Measurements from ENCODE around the gene SUSD6. TPM values are rescaled to one million over a fixed set of nuclear protein-coding genes. Genes with fewer than 3 reads are reported as not detected.

The SUSD6 gene
- total and polyA plus RNA-seq, 9 of the 15 experiments (the other 6 are each of a cell fraction or from before 2014, with no cell fraction given): 2.9 to 20.7 (median 5.6) TPM

DNA sequence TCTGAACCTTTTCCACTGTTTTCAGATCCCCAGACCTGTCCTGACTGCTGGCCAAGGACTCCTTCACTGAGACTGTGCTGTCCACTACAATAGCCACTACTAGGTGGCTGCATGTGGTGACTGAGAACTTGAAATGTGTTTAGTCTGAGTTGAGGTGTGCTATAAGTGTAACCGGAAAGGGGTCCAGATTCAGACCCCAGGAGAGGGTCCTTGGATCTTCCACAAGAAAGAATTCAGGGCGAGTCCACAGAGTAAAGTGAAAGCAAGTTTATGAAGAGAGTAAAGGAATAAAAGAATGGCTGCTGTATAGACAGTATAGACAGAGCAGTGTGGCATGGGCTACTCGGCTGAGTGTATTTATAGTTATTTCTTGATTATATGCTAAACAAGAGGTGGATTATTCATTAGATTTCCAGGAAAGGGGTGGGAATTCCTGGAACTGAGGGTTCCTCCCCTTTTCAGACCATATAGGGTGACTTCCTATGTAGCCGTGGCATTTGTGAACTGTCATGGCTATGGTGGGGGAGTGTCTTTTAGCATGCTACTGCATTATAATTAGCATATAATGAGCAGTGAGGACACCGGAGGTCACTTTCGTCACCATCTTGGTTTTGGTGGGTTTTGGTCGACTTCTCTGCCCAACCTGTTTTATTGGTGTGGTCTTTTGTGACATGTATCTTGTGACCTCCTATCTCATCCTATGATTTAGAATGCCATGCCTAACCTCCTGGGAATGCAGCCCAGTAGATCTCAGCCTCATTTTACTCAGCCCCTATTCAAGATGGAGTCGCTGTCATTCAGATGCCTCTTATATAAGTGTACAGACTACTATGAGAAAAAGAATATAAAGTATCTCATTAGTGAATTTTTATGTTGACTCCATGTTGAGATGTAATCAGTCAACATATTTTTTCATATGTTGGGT lies 85.5 kb downstream of the SUSD6 start (continued):
- no peak for TF ChIP-seq ZNF551 (CRISPR knock-in tag; IDR thresholded peaks at IDR 0.05)
- no peak for TF ChIP-seq ETV6 (IDR thresholded peaks at IDR 0.05; ENCODE audit: borderline replicate concordance in 1 of 2, low read depth in 2 of 2, low read length in 1 of 2)
- no peak for TF ChIP-seq ETV6 (CRISPR knock-in tag; IDR thresholded peaks at IDR 0.05; ENCODE audit: borderline replicate concordance)
- TF ChIP-seq CBX5 (IDR thresholded peaks at IDR 0.05; ENCODE audit: borderline replicate concordance, low read depth): no peak
- no peak for TF ChIP-seq RNF219 (CRISPR knock-in tag; IDR thresholded peaks at IDR 0.05)
- TF ChIP-seq ASH1L (IDR thresholded peaks at IDR 0.05; ENCODE audit: borderline replicate concordance, low read depth, partially characterized antibody): no peak
- no peak for TF ChIP-seq NONO (IDR thresholded peaks at IDR 0.05; ENCODE audit: low read depth in 2 of 2, low read length in 1 of 2)
- peak; percentile 78; the same call in 1 of the 2 replicates for TF ChIP-seq SMAD3 (CRISPR knock-in tag; conservative IDR thresholded peaks at IDR 0.05)
- no peak for TF ChIP-seq CBX2 (IDR thresholded peaks at IDR 0.05; ENCODE audit: insufficient read depth, low read length, poor library complexity, severe bottlenecking)
- TF ChIP-seq, protein P1, sequence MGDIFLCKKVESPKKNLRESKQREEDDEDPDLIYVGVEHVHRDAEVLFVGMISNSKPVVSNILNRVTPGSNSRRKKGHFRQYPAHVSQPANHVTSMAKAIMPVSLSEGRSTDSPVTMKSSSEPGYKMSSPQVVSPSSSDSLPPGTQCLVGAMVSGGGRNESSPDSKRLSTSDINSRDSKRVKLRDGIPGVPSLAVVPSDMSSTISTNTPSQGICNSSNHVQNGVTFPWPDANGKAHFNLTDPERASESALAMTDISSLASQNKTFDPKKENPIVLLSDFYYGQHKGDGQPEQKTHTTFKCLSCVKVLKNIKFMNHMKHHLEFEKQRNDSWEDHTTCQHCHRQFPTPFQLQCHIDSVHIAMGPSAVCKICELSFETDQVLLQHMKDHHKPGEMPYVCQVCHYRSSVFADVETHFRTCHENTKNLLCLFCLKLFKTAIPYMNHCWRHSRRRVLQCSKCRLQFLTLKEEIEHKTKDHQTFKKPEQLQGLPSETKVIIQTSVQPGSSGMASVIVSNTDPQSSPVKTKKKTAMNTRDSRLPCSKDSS (IDR thresholded peaks at IDR 0.05; ENCODE audit: low read depth, partially characterized antibody): no peak
- TF ChIP-seq, protein P2, sequence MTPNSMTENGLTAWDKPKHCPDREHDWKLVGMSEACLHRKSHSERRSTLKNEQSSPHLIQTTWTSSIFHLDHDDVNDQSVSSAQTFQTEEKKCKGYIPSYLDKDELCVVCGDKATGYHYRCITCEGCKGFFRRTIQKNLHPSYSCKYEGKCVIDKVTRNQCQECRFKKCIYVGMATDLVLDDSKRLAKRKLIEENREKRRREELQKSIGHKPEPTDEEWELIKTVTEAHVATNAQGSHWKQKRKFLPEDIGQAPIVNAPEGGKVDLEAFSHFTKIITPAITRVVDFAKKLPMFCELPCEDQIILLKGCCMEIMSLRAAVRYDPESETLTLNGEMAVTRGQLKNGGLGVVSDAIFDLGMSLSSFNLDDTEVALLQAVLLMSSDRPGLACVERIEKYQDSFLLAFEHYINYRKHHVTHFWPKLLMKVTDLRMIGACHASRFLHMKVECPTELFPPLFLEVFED (CRISPR knock-in tag; conservative IDR thresholded peaks at IDR 0.05): peak; percentile 67; the same call in 1 of the 2 replicates
- peak in 2 of 3 experiments; percentile 17 to 82 for TF ChIP-seq YY1 (IDR thresholded peaks at IDR 0.05; ENCODE audit: borderline replicate concordance in 1 of 3, control insufficient read depth in 1 of 3, extremely low read depth in 1 of 3, insufficient read depth in 3 of 3, insufficient read length in 1 of 3, insufficient replicate concordance in 2 of 3, low read depth in 1 of 3, low read length in 2 of 3)
- no peak for TF ChIP-seq KDM2B (CRISPR knock-in tag; IDR thresholded peaks at IDR 0.05)
- no peak for TF ChIP-seq SREBF2 (CRISPR knock-in tag; IDR thresholded peaks at IDR 0.05)
- TF ChIP-seq, protein P3, sequence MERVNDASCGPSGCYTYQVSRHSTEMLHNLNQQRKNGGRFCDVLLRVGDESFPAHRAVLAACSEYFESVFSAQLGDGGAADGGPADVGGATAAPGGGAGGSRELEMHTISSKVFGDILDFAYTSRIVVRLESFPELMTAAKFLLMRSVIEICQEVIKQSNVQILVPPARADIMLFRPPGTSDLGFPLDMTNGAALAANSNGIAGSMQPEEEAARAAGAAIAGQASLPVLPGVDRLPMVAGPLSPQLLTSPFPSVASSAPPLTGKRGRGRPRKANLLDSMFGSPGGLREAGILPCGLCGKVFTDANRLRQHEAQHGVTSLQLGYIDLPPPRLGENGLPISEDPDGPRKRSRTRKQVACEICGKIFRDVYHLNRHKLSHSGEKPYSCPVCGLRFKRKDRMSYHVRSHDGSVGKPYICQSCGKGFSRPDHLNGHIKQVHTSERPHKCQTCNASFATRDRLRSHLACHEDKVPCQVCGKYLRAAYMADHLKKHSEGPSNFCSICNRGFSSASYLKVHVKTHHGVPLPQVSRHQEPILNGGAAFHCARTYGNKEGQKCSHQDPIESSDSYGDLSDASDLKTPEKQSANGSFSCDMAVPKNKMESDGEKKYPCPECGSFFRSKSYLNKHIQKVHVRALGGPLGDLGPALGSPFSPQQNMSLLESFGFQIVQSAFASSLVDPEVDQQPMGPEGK (CRISPR knock-in tag; IDR thresholded peaks at IDR 0.05; ENCODE audit: borderline replicate concordance): no peak
- TF ChIP-seq SRF (CRISPR knock-in tag; IDR thresholded peaks at IDR 0.05): peak; percentile 96 to 99
- no peak for TF ChIP-seq CBFA2T2 (conservative IDR thresholded peaks at IDR 0.05)
- peak; percentile 26; the same call in 1 of the 2 replicates for TF ChIP-seq BRD4 (IDR thresholded peaks at IDR 0.05)
